ENCODE results near the gene NFAT5. TPM values are rescaled to one million over a fixed set of nuclear protein-coding genes. Genes with fewer than 3 reads are reported as not detected.
"Not testable (repeated sequence)": the region's sequence is repeated elsewhere in the genome, so short reads cannot be mapped to it uniquely, and the experiment has no call there.

Gene NFAT5
- total RNA-seq, 5 donors from 2014 or later (not counting 1 experiment from before 2014, with no cell fraction given): 24.3 to 33.7 (median 27.8) TPM

DNA sequence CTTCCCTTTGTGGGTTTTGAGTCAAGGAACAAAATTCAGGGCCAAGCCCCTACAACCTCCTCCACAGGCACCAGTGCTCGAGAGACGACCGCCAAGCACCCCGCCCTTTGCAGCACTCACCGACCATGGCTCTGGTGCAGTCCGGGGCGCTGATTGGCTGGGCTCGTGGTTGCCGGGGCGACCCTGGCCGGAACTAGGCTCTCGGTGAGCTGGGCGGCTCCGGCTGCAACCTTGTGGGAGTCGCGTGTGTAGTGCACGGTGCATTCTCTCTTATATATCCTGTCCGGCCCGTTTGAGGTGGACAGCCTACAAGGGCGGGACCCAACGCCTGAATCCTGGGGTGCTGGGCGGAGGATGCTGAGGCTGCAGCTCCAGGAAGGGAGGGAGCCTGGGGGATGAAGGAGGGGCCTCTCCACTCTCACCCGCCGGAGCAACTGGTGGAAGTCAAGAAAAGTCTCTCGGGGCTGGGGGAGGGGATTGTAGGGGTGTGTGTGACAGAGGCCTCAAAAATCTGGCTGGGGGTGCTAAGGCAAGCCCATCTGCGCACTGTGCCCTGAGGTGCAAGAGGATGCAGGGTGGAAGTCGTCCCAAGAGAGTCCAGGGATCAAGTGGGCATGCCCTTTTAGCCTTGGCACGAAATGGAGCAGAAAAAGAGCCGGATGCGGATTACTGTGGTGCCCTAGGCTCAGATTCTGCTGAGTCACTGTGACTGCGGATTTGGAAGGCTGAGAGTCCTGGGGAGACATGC is 160.7 kb downstream of the NFAT5 start, which contains the start of gene NQO1:
NQO1 (minus strand) TSS at position 248 of the 748 bp plus-strand sequence; CDS start at position 127, 121 bp downstream.
- no peaks in the 10 kb centered on the region for H3K27me3 Mint-ChIP-seq
- H3K9me3 Mint-ChIP-seq: no peaks in the 10 kb centered on the region
- Histone ChIP-seq H3K27me3 (replicated peaks in 1 of 2; ENCODE audit: control insufficient read depth in 2 of 2, extremely low read depth in 1 of 2, insufficient read depth in 2 of 2, low read length in 1 of 2) (no peaks in the 10 kb centered on the region), H3K4me3 (ENCODE audit: control insufficient read depth in 1 of 2, extremely low read depth in 1 of 2, low read length in 1 of 2) (peak within 1 kb of the TSS; percentile 59 to 71), H3K9me3 (no peaks in the 10 kb centered on the region), H3K27ac (ENCODE audit: low read length) (peak within 1 kb of the TSS; percentile 53), H3K36me3 (ENCODE audit: control insufficient read depth in 2 of 2, extremely low read depth in 1 of 2, insufficient read depth in 1 of 2, low read length in 1 of 2) (no peaks in the 10 kb centered on the region), H3K4me1 (ENCODE audit: control insufficient read depth in 1 of 2, extremely low read depth in 1 of 2, insufficient read depth in 2 of 2, low read length in 2 of 2) (peaks cover 5 to 24% of the 10 kb centered on the region in 2 experiments)
- ChIA-PET CTCF (interaction anchor here in 1 of 2 donors (0.8 to 1.7 kb wide), 2 partner anchors 18 to 28 kb away, joined by 3 to 10 read pairs; partner anchors contain the start of gene NOB1), POLR2A (no interaction called here)
- no peaks in the 10 kb centered on the region for H3K36me3 Mint-ChIP-seq
- peak; percentile 97 to 99 (median 98) for ATAC-seq (replicated peaks in 1 of 4)
- peak; percentile 61 to 89 (median 75) for DNase-seq
- peak within 1 kb of the TSS; percentile 95 to 97 for H3K27ac Mint-ChIP-seq
- under 1% methylated on average over 30 of the region's 31 CpGs for WGBS (ENCODE audit: insufficient coverage)
- peak within 1 kb of the TSS; percentile 92 to 97 (median 95) for H3K4me3 Mint-ChIP-seq
- H3K4me1 Mint-ChIP-seq: peaks cover 25 to 28% (median 27%) of the 10 kb centered on the region in 3 donors

DNA sequence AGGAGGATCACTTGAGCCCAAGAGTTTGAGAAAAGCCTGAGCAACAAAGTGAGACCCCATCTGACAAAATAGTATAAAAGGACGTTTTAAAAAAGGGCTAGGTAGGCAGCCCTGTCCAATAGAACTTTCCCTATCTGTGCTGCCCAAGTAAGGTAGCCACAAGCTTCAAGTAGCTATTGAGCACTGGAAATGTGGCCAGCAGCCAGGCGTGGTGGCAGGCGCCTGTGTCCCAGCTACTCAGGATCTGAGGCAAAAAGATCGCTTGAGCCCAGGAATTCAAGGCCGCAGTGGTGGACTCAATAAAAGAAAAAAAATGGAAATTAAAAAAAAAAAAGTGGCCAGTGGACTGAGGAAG is 162.1 kb downstream of the NFAT5 start:
- no peak overlapping the region for H3K4me3 ChIP-seq (ENCODE audit: control insufficient read depth in 1 of 2, extremely low read depth in 1 of 2, low read length in 1 of 2)

DNA sequence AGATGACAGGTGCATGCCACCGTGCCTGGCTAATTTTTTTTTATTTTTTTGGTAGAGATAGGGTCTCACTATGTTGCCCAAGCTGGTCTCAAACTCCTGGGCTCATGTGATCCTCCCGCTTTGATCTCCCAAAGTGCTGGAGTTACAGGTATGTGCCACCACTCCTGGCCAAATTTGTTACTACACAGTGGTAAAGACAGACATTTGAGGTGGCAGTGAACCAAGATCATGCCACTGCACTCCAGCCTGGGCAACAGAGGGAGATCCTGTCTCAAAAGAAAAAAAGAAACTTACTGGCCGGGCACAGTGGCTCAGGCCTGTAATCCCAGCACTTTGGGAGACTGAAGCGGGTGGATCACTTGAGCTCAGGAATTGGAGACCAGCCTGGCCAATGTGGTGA is 163.3 kb downstream of the NFAT5 start:
- H3K9me3 Mint-ChIP-seq; H3K4me3 Mint-ChIP-seq; CTCF ChIA-PET; H3K36me3 Mint-ChIP-seq; H3K36me3 ChIP-seq (ENCODE audit: control insufficient read depth in 2 of 2, extremely low read depth in 1 of 2, insufficient read depth in 1 of 2, low read length in 1 of 2); POLR2A ChIA-PET; H3K27me3 ChIP-seq (replicated peaks in 1 of 2; ENCODE audit: control insufficient read depth in 2 of 2, extremely low read depth in 1 of 2, insufficient read depth in 2 of 2, low read length in 1 of 2); DNase-seq; H3K4me3 ChIP-seq (ENCODE audit: control insufficient read depth in 1 of 2, extremely low read depth in 1 of 2, low read length in 1 of 2); H3K27ac Mint-ChIP-seq; ATAC-seq (replicated peaks in 1 of 4); H3K27me3 Mint-ChIP-seq; H3K9me3 ChIP-seq; H3K27ac ChIP-seq (ENCODE audit: low read length): not testable (repeated sequence)
- no CpG with 5 or more reads among the region's 4 CpGs for WGBS (ENCODE audit: insufficient coverage)
- peaks cover 25 to 28% (median 27%) of the 10 kb centered on the region in 3 donors for H3K4me1 Mint-ChIP-seq
- H3K4me1 ChIP-seq (ENCODE audit: control insufficient read depth in 1 of 2, extremely low read depth in 1 of 2, insufficient read depth in 2 of 2, low read length in 2 of 2): peaks cover 5 to 24% of the 10 kb centered on the region in 2 experiments

More for the DNA sequence above, 162.1 kb downstream of the NFAT5 start:
- Mint-ChIP-seq H3K9me3 (no peaks in the 10 kb centered on the region), H3K27ac (peak overlapping the region; percentile 48 to 74), H3K36me3 (no peaks in the 10 kb centered on the region), H3K27me3 (no peaks in the 10 kb centered on the region), H3K4me1 (peaks cover 25 to 28% (median 27%) of the 10 kb centered on the region in 3 donors), H3K4me3 (peak overlapping the region in 2 of 3 donors; percentile 45 to 97)
- H3K36me3 ChIP-seq (ENCODE audit: control insufficient read depth in 2 of 2, extremely low read depth in 1 of 2, insufficient read depth in 1 of 2, low read length in 1 of 2): no peaks in the 10 kb centered on the region
- ChIA-PET CTCF (interaction anchor here in 1 of 2 donors (0.6 kb wide), 1 partner anchor 27 kb away, joined by 3 read pairs; the partner anchor contains the start of gene NOB1), POLR2A (interaction anchor here in 1 of 2 donors (0.7 kb wide), 1 partner anchor 1792 kb away, joined by 3 read pairs; no protein-coding TSS in a partner anchor)
- DNase-seq (no peak), ATAC-seq (replicated peaks in 1 of 4) (no peak)
- 92% methylated on average over 5 of the region's 5 CpGs for WGBS (ENCODE audit: insufficient coverage)
- H3K9me3 ChIP-seq: no peaks in the 10 kb centered on the region
- no peaks in the 10 kb centered on the region for H3K27me3 ChIP-seq (replicated peaks in 1 of 2; ENCODE audit: control insufficient read depth in 2 of 2, extremely low read depth in 1 of 2, insufficient read depth in 2 of 2, low read length in 1 of 2)
- no peak overlapping the region for H3K27ac ChIP-seq (ENCODE audit: low read length)
- H3K4me1 ChIP-seq (ENCODE audit: control insufficient read depth in 1 of 2, extremely low read depth in 1 of 2, insufficient read depth in 2 of 2, low read length in 2 of 2): peaks cover 5 to 24% of the 10 kb centered on the region in 2 experiments

DNA sequence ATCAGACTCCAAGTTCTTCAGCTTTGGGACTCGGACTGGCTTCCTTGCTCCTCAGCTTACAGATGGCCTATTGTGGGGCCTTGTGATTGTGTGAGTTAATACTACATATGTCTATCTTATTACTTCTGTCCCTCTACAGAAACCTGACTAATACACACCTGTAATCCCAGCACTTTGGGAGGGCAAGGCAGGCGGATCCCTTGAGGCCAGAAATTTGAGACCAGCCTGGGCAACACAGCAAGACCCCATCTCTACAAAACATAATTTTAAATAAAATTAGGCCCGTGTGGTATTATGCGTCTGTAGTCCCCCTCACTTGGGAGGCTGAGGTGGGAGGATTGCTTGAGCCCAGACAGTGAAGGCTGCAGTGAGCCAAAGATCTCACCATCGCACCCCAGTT is 165.5 kb downstream of the NFAT5 start:
- POLR2A ChIA-PET: interaction anchor here in 1 of 2 donors (1.2 kb wide), 1 partner anchor 23 kb away, joined by 7 read pairs; the partner anchor contains the start of gene NOB1
- H3K27ac ChIP-seq (ENCODE audit: low read length); H3K27me3 Mint-ChIP-seq; CTCF ChIA-PET; H3K36me3 ChIP-seq (ENCODE audit: control insufficient read depth in 2 of 2, extremely low read depth in 1 of 2, insufficient read depth in 1 of 2, low read length in 1 of 2); H3K4me3 ChIP-seq (ENCODE audit: control insufficient read depth in 1 of 2, extremely low read depth in 1 of 2, low read length in 1 of 2); H3K9me3 ChIP-seq; ATAC-seq (replicated peaks in 1 of 4); H3K36me3 Mint-ChIP-seq; H3K4me3 Mint-ChIP-seq; H3K27ac Mint-ChIP-seq; DNase-seq; H3K27me3 ChIP-seq (replicated peaks in 1 of 2; ENCODE audit: control insufficient read depth in 2 of 2, extremely low read depth in 1 of 2, insufficient read depth in 2 of 2, low read length in 1 of 2); H3K9me3 Mint-ChIP-seq: not testable (repeated sequence)
- H3K4me1 ChIP-seq (ENCODE audit: control insufficient read depth in 1 of 2, extremely low read depth in 1 of 2, insufficient read depth in 2 of 2, low read length in 2 of 2): peaks cover 5 to 17% of the 10 kb centered on the region in 2 experiments
- H3K4me1 Mint-ChIP-seq: peaks cover 15 to 18% (median 16%) of the 10 kb centered on the region in 3 donors
- 100% methylated on average over 2 of the region's 5 CpGs for WGBS (ENCODE audit: insufficient coverage)

DNA sequence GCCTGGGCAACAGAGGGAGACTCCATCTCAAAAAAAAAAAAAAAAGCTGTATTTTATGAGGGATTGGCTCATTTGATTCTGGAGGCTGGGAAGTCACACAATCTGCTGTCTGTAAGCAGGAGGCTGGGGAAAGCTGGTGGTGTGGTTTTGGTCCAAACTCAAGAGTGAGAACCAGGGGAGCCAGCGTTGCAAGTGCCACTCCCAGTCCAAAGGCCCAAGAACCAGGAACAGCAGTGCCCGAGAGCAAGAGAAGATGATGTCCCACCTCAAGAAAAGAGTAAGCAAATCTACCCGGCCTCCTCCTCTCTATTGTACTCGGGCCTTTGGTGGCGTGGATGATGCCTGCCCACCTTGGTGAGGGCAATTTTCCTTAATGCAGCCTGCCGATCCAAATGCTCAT is 166.3 kb downstream of the NFAT5 start:
- no peaks in the 10 kb centered on the region for H3K27me3 ChIP-seq (replicated peaks in 1 of 2; ENCODE audit: control insufficient read depth in 2 of 2, extremely low read depth in 1 of 2, insufficient read depth in 2 of 2, low read length in 1 of 2)
- peaks cover under 1 to 9% of the 10 kb centered on the region in 2 experiments for H3K4me1 ChIP-seq (ENCODE audit: control insufficient read depth in 1 of 2, extremely low read depth in 1 of 2, insufficient read depth in 2 of 2, low read length in 2 of 2)
- H3K9me3 ChIP-seq: no peaks in the 10 kb centered on the region
- no peak overlapping the region for H3K27ac Mint-ChIP-seq
- H3K4me3 Mint-ChIP-seq: no peak overlapping the region
- DNase-seq (no peak), ATAC-seq (replicated peaks in 1 of 4) (no peak)
- no peaks in the 10 kb centered on the region for H3K36me3 Mint-ChIP-seq
- H3K36me3 ChIP-seq (ENCODE audit: control insufficient read depth in 2 of 2, extremely low read depth in 1 of 2, insufficient read depth in 1 of 2, low read length in 1 of 2): no peaks in the 10 kb centered on the region
- WGBS (ENCODE audit: insufficient coverage): 80% methylated on average over 2 of the region's 6 CpGs
- no peaks in the 10 kb centered on the region for H3K9me3 Mint-ChIP-seq
- no peaks in the 10 kb centered on the region for H3K27me3 Mint-ChIP-seq
- ChIA-PET POLR2A (interaction anchor here in 1 of 2 donors (1.2 kb wide), 1 partner anchor 23 kb away, joined by 7 read pairs; the partner anchor contains the start of gene NOB1), CTCF (no interaction called here)
- H3K4me1 Mint-ChIP-seq: peaks cover 7 to 10% (median 8%) of the 10 kb centered on the region in 3 donors
- H3K27ac ChIP-seq (ENCODE audit: low read length): no peak overlapping the region
- no peak overlapping the region for H3K4me3 ChIP-seq (ENCODE audit: control insufficient read depth in 1 of 2, extremely low read depth in 1 of 2, low read length in 1 of 2)

DNA sequence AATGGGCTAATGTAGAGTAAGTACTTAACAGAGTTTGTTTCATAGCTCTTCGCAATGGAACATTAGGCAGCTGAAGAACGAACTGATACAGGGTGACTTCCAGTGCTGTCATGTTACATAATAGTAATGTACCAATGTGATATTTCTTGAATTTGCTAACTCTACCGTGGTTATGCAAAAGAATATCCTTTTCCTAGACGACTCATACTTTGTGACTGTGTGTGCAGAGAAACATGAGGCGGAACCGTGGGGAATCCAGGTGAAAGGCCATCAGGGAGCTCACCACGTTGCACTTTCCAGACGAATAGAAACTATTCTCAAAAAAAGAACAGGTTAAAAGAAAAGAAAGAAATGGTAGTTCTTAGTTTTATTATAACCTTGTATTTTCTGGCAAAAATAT is 175.8 kb downstream of the NFAT5 start:
- Mint-ChIP-seq H3K4me3 (no peak overlapping the region), H3K36me3 (peaks cover 43% of the 10 kb centered on the region), H3K27ac (no peak overlapping the region), H3K27me3 (no peaks in the 10 kb centered on the region), H3K9me3 (no peaks in the 10 kb centered on the region), H3K4me1 (peaks cover 0 to 5% (median 0%) of the 10 kb centered on the region in 3 donors)
- WGBS (ENCODE audit: insufficient coverage): 86% methylated on average over 6 of the region's 8 CpGs
- Histone ChIP-seq H3K27ac (ENCODE audit: low read length) (no peak overlapping the region), H3K27me3 (replicated peaks in 1 of 2; ENCODE audit: control insufficient read depth in 2 of 2, extremely low read depth in 1 of 2, insufficient read depth in 2 of 2, low read length in 1 of 2) (no peaks in the 10 kb centered on the region), H3K9me3 (no peaks in the 10 kb centered on the region), H3K4me3 (ENCODE audit: control insufficient read depth in 1 of 2, extremely low read depth in 1 of 2, low read length in 1 of 2) (no peak overlapping the region), H3K36me3 (ENCODE audit: control insufficient read depth in 2 of 2, extremely low read depth in 1 of 2, insufficient read depth in 1 of 2, low read length in 1 of 2) (peaks cover 29 to 61% of the 10 kb centered on the region in 2 donors), H3K4me1 (ENCODE audit: control insufficient read depth in 1 of 2, extremely low read depth in 1 of 2, insufficient read depth in 2 of 2, low read length in 2 of 2) (no peaks in the 10 kb centered on the region)
- ATAC-seq (replicated peaks in 1 of 4) (no peak), DNase-seq (no peak)
- CTCF ChIA-PET: interaction anchor here in 1 of 2 donors (1.1 kb wide), 1 partner anchor 13 kb away, joined by 3 read pairs; the partner anchor contains the start of gene NOB1
- POLR2A ChIA-PET: no interaction called here
